GM21526 (cell line): ENCODE measurements around the gene SLC5A9.
"Not testable (repeated sequence)": the region's sequence is repeated elsewhere in the genome, so short reads cannot be mapped to it uniquely, and the experiment has no call there.

Experiments
- ATAC-seq: cut with Tn5 transposase; IDR thresholded peaks from one replicate; pipeline ENCODE4 v1.9.1; 2021; ENCODE audit warnings: moderate library complexity; ENCODE audit not compliant: unreplicated experiment, low FRiP score

SLC5A9 gene

GRCh38 chr1:48294094-48294493, 71.6 kb downstream of the SLC5A9 start:
- ATAC-seq, result not testable (repeated sequence)

- ATAC-seq, result no peak
Observed at GRCh38 chr1:48294656-48295055, 72.1 kb downstream of the SLC5A9 start.
